Ectodermal cell (in vitro differentiated cells): ENCODE results near the gene OR4L1.
"Not testable (repeated sequence)": the region's sequence is repeated elsewhere in the genome, so short reads cannot be mapped to it uniquely, and the experiment has no call there.

ENCODE experiments used
- H3K27ac ChIP-seq: 2 replicates; pipeline ENCODE4 v1.7.0; 2013; ENCODE audit warnings: mild to moderate bottlenecking, low read depth, low read length; ENCODE audit not compliant: insufficient read depth, poor library complexity, severe bottlenecking
- H3K27me3 ChIP-seq: 2 replicates; pipeline ENCODE4 v1.7.0; 2013; ENCODE audit warnings: mild to moderate bottlenecking, low read length; ENCODE audit not compliant: insufficient read depth, control insufficient read depth, poor library complexity, severe bottlenecking
- H3K36me3 ChIP-seq: one replicate; pipeline ENCODE4 v1.7.0; 2013; ENCODE audit warnings: low read length; ENCODE audit not compliant: control insufficient read depth, insufficient read depth
- H3K4me1 ChIP-seq: one replicate; pipeline ENCODE4 v1.7.0; 2013; ENCODE audit warnings: low read length; ENCODE audit not compliant: control insufficient read depth, insufficient read depth
- H3K4me3 ChIP-seq: 2 replicates; pipeline ENCODE4 v1.7.0; 2013; ENCODE audit warnings: low read depth, low read length, control low read depth; ENCODE audit not compliant: insufficient read depth
- H3K9me3 ChIP-seq: 2 replicates; pipeline ENCODE4 v1.7.0; 2013; ENCODE audit warnings: mild to moderate bottlenecking, low read length, moderate library complexity; ENCODE audit not compliant: control insufficient read depth
- WGBS, 2 experiments: methylation state at CpG; one replicate each; pipeline ENCODE4 v1.1.7; 2013; ENCODE audit warnings: missing lambda C conversion rate in 2 of 2; 5-methylcytosine and 5-hydroxymethylcytosine counted together

OR4L1 gene

DNA sequence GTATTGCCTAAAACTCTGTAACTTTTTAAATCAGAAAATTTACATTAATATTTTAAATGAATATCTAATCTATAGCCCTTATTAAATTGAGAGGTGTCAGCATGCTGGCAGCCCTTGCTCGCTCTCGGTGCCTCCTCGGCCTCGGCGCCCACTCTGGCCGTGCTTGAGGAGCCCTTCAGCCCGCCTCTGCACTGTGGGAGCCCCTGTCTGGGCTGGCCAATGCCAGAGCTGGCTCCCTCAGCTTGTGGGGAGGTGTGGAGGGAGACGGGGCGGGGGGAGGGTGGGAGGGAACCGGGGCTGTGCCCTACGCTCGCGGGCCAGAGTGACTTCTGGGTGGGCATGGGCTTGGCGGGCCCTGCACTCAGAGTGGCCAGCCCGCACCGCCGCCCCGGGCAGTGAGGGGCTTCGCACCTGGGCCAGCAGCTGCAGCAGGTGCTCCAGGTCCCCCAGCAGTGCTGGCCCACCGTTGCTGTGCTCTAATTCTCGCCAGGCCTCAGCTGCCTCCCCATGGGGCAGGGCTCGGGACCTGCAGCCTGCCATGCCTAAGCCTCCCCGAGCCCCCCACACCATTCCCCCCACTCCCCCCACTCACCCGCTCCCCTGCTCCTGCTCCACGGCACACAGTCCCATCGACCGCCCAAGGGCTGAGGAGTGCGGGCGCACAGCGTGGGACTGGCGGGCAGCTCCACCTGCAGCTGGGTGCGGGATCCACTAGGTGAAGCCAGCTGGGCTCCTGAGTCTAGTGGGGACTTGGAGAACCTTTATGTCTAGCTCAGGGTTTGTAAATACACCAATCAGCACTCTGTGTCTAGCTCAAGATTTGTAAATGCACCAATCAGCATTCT, 39.3 kb downstream of the OR4L1 start:
- H3K4me3 ChIP-seq, H3K27me3 ChIP-seq, H3K27ac ChIP-seq, H3K9me3 ChIP-seq, H3K36me3 ChIP-seq, H3K4me1 ChIP-seq: not testable (repeated sequence)
- 83 to 84% methylated on average over 32 of the region's 32 CpGs for WGBS, 2 experiments

DNA sequence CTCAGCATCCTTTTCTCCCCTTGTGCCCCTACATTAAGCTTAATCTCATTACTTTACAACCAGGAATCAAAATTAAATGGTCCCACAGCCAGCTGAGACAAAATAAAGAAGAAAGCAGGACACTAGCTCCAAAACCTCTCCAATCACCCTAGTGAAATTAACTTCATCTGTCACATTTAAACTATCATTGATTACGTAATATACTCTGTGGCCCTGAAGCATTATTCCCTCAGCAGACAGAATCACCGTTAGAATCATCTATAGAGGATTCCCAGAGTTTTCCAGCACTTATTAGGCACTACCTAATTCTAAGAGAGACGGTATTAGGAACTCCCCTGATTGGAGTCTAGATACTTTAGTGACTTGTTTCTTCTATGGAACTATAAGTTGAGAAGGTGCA, 50.6 kb downstream of the OR4L1 start, which contains the start of gene OR4K17:
OR4K17 (plus strand) TSS at position 302 of the 400 bp plus-strand sequence. CDS start 6,761 bp downstream, outside the sequence.
- 49 to 60% methylated on average over 3 of the region's 3 CpGs for WGBS, 2 experiments
- no peak within 1 kb of the TSS for H3K27ac ChIP-seq
- no peaks in the 10 kb centered on the region for H3K27me3 ChIP-seq
- H3K9me3 ChIP-seq, result no peaks in the 10 kb centered on the region
- H3K4me1 ChIP-seq, result no peaks in the 10 kb centered on the region
- H3K4me3 ChIP-seq, result no peak within 1 kb of the TSS
- no peaks in the 10 kb centered on the region for H3K36me3 ChIP-seq
